ENCODE measurements around the gene NOL6.
A peak's percentile ranks its signal among the peaks of the same experiment; 100 is the strongest.
"Not testable (repeated sequence)": the region's sequence is repeated elsewhere in the genome, so short reads cannot be mapped to it uniquely, and the experiment has no call there.

Gene NOL6

DNA sequence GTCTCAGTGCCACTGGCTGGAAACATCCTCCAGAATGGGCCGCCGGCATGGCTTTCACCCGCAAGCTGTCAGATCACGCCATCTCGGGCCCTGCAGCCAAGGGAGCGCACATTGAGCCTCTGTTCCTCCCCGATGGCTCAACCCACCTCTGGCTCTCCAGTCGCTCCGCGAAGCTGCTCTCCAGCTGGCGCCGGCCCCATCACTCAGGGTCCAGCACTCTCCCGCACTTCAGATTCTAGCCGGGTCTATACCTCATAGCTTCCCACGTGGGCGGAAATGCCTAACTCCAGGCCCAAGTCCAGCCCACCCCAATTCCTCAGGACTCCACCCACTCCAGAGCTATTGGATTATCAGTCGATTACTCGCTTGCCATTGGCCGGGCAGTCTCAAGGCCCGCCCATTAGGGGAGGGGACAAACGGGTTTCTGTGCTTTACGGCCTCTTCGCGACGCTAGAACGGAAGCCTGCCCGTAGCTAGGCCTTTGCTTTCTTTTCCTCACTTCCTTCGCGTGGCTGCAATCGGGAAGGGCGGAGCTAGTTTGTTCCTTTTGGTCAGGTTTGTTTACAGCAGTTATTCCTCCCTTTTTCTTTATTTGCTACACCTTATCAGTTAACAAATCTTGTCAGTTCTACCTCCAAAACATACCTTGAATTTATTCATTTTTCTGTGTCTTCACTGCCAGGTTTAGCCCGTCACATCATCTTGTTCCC, at the start of gene NOL6:
TSS of gene NOL6 (minus strand) at position 282 of the 710 bp plus-strand sequence. CDS start at position 200, 82 bp downstream.
- peak; percentile 100 for DNase-seq (ENCODE audit: low spot score)

- not testable (repeated sequence) for DNase-seq (ENCODE audit: low spot score)
Observed at GRCh38 chr9:33521861-33522260, 48.1 kb upstream of the NOL6 start.

DNA sequence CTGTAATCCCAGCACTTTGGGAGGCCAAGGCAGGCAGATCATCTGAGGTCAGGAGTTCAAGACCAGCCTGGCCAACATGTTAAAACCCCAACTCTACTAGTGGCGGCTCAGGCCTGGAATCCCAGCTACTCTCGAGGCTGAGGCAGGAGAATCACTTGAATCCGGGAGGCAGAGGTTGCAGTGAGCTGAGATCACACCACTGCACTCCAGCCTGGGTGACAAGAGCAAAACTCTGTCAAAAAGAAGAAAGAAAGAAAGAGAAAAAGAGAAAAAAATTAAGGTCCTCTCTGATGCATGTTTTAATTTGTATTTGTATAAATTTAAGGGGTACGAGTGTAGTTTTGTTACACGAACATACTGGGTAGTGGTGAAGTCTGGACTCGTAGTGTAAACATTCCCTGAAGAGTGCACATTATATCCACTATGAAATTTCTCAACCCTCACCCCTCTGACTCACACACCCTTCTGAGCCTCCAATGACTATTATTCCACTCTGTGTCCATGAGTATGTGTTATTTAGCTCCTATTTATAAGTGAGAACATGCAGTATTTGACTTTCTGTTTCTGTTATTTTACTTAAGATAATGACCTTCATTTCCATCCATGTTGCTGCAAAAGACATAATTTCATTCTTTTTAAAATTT, 44.3 kb upstream of the NOL6 start:
- not testable (repeated sequence) for DNase-seq (ENCODE audit: low spot score)

GRCh38 chr9:33517373-33517772, 43.6 kb upstream of the NOL6 start:
- DNase-seq (ENCODE audit: low spot score) = peak; percentile 61

DNA sequence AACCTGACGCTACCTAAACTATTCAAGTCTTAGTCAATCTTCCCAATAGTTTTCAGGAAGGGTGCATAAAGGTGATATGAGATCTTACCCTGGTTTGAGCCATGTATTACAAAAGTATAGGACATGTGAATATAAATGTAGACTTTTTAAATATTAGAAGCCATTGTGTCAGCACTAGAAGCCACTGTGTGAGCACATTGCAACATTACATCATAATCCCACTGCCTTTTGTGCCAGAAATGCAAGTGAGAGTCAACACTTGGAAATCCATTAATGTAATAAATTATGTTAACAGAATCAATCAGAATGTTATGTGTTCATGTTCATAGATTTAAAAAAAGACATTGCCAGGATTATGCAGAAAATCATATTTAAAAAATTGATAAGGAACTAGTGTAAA, 42.7 kb upstream of the NOL6 start:
- not testable (repeated sequence) for DNase-seq (ENCODE audit: low spot score)

- not testable (repeated sequence) for DNase-seq (ENCODE audit: low spot score)
Observed at GRCh38 chr9:33515342-33515995, 41.7 kb upstream of the NOL6 start.

DNA sequence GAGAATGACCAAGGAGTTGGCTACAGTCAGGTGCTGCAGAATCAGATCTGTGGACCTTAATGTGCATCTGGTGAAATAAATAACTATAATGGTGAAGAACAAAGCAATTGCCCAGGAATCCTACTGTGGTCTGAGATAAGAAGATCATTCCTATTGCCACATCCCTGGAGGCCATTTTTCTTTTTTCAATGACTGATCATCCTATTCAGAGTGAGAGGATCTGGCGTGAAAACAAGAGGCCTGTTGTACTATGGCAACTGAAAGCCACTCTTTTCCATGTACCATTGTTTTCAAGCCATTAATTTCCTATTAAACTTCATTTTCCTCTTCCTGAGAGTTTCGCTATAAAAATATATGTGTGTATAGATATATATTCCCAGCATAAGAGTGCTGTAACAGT, 38.8 kb upstream of the NOL6 start:
- DNase-seq (ENCODE audit: low spot score) = peak; percentile 82

- not testable (repeated sequence) for DNase-seq (ENCODE audit: low spot score)
Observed at GRCh38 chr9:33511184-33511517, 37.4 kb upstream of the NOL6 start.

- peak; percentile 69 for DNase-seq (ENCODE audit: low spot score)
Observed at GRCh38 chr9:33510262-33511183, 36.8 kb upstream of the NOL6 start.

- no peak for DNase-seq (ENCODE audit: low spot score)
Observed at GRCh38 chr9:33506626-33507370, 33.1 kb upstream of the NOL6 start.

DNA sequence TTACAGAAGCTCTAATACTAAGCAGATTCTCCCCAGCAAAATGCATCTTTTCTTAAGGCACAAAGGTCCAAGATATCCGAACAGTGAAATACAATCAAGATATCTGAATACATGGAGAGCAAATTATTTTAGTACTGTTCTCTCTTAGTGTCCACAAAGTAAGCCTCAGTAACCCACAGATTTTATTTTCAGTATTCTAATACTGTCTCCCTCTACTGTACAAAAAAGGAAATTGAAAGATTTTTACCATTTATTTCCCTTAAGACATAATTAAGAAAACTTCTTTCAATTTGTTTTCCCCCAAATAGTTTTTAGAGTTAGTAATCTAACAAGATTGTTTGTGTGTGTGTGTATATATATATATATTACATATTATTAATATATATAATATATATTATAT, 24.7 kb upstream of the NOL6 start:
- no peak for DNase-seq (ENCODE audit: low spot score)

DNA sequence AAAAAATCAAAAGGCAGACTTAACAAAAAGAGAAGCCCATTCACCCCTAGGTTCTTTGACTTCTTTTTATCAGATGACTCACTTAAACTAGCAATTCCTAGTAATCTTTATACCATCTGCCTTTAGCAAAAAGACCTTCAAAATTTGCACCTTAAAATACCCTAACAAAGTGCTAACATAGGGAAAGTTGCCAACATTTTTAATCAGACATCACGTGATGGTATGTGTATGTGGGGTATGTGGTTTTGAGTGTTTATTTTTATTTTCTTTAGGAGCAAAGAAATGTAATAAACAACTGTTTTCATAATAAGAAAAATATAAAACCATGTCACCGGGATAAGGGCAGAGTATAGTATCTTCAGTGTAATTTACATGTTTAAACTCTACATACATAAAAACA, 20.1 kb upstream of the NOL6 start:
- DNase-seq (ENCODE audit: low spot score) = not testable (repeated sequence)

- no peak for DNase-seq (ENCODE audit: low spot score)
Observed at GRCh38 chr9:33489066-33489465, 15.3 kb upstream of the NOL6 start.

GRCh38 chr9:33485312-33485711, 11.6 kb upstream of the NOL6 start:
- not testable (repeated sequence) for DNase-seq (ENCODE audit: low spot score)

DNA sequence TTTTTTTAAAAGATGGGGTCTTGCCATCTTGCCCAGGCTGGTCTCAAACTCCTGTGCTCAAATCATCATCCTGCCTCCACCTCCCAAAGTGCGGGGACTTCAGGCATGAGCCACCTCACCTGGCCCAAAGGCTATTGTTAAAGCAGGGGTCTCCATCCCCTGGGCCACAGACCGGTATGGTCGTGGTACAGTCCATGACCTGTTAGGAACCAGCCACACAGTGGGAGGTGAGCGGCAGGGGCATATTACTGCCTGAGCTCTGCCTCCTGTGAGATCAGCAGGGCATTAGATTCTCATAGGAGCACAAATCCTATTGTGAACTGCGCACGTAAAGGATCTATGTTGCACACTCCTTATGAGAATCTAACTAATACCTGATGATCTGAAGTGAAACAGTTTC, 7.3 kb upstream of the NOL6 start:
- DNase-seq (ENCODE audit: low spot score) = no peak

GRCh38 chr9:33480106-33480505, 6.4 kb upstream of the NOL6 start:
- DNase-seq (ENCODE audit: low spot score) = no peak

DNA sequence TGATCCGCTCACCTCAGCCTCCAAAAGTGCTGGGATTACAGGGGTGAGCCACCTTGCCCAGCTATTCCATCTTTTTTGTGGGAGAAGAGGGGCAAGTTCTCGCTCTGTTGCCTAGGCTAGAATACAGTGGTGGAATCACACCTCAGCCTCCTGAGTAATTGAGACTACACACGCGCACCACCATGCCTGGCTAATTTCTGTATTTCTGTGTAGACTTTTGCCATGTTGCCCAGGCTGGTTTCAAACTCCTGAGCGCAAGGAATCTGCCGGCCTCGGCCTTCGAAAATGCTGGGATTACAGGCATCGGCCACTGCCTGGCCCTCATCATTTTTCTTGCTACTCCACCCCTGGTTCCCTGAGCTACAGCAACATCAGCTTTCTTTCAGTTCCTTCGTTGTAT, 2.8 kb upstream of the NOL6 start:
- no peak for DNase-seq (ENCODE audit: low spot score)

DNA sequence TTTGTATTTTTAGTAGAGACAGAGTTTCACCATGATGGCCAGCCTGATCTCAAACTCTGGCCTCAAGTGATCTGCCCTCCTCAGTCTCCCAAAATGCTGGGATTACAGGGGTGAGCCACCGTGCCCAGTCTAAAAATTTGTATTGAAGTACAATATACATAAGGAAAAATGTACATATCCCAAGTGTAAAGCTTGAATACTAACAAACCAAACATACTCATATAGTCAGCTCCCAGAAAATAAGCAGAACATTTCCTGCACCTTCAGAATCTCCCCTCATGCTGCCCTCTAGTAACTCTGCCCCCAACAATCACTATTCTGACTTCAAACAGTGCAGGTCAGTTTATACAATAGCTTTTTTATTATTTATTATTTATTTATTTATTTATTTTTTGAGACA, 1.6 kb upstream of the NOL6 start:
- DNase-seq (ENCODE audit: low spot score) = no peak

GRCh38 chr9:33472881-33473615, 676 bp downstream of the NOL6 start:
- DNase-seq (ENCODE audit: low spot score) = no peak

DNA sequence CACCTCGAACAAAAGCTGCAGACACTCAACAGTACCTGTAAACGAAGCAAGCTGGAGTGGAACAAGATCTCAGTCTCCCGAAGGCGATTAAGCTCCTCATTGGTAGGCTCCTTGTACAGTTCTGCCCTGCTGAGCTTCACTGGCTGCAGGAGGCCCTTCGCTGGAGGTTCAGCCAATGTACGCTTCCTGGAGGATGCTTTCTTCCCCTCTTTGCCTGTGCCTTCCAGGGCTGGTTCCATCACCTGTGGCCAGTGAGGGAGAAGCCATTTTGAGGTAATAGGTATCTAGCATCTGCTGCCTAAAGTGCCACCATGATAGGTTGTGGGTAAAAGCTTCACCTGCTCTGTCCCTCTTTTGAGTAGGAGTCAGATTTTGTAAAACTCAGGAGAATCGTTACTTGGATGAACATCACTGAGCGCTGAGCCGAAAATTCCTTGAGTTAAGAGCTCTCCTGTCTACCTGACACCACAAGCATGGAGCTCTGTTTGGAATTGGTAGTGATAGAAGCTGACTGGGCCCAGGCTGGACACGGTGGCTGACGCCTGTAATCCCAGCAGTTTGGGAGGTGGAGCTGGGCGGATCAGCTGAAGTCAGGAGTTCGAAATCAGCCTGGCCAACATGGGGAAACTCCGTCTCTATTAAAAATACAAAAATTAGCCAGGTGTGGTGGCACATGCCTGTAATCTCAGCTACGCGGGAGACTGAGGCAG, 1.4 kb downstream of the NOL6 start:
- DNase-seq (ENCODE audit: low spot score) = no peak

All from pons (tissue), 1 donor.